ENCODE data around the gene DDR1.

Gene DDR1

DNA sequence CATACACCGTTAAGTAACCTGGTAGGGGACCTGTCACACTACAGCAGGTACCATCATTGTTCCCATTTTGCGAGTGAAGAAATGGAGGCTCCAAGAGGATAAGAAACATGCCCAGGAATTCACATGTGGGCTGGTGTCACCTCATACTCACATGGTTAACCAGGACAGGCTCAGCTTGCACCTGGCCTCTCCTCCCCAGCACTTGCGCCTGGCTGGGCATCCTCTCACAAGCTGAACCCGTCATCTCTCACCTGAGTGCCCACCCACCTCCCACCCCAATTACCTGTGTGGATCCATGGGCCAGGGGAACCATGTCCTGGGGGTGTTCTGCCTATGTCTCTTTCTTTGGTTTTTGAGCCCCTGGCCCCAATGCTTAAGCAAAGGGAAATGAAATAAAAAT lies 46.2 kb downstream of the DDR1 start:
- no peak overlapping the region for H3K4me3 ChIP-seq (ENCODE audit: low read length)
- TF ChIP-seq, protein P1, sequence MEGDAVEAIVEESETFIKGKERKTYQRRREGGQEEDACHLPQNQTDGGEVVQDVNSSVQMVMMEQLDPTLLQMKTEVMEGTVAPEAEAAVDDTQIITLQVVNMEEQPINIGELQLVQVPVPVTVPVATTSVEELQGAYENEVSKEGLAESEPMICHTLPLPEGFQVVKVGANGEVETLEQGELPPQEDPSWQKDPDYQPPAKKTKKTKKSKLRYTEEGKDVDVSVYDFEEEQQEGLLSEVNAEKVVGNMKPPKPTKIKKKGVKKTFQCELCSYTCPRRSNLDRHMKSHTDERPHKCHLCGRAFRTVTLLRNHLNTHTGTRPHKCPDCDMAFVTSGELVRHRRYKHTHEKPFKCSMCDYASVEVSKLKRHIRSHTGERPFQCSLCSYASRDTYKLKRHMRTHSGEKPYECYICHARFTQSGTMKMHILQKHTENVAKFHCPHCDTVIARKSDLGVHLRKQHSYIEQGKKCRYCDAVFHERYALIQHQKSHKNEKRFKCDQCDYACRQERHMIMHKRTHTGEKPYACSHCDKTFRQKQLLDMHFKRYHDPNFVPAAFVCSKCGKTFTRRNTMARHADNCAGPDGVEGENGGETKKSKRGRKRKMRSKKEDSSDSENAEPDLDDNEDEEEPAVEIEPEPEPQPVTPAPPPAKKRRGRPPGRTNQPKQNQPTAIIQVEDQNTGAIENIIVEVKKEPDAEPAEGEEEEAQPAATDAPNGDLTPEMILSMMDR (conservative IDR thresholded peaks at IDR 0.05; ENCODE audit: low read depth, low read length): no peak
- no peak for DNase-seq (ENCODE audit: low read depth)

DNA sequence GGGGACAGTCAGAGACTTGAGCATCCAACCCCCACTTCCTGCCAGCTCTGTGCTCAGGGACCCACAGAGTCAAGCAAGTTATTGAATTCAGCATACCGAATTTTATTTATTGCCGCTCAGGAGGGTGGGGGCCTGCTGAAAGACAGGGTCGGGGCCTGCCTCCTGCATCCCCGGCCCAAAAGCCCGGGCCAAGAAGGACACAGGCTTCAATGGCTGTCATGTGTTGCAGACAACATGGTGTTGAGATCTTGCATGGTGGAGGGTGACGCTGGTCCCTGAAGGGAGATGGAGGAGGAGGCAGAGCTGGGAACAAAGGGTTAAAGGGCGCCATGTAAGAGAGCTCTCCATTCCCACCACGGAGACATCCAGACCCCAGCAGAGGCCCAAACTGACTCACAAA lies 47.0 kb downstream of the DDR1 start:
- no peak for DNase-seq (ENCODE audit: low read depth)
- TF ChIP-seq, protein P1 (conservative IDR thresholded peaks at IDR 0.05; ENCODE audit: low read depth, low read length): no peak
- H3K4me3 ChIP-seq (ENCODE audit: low read length): no peak overlapping the region

DNA sequence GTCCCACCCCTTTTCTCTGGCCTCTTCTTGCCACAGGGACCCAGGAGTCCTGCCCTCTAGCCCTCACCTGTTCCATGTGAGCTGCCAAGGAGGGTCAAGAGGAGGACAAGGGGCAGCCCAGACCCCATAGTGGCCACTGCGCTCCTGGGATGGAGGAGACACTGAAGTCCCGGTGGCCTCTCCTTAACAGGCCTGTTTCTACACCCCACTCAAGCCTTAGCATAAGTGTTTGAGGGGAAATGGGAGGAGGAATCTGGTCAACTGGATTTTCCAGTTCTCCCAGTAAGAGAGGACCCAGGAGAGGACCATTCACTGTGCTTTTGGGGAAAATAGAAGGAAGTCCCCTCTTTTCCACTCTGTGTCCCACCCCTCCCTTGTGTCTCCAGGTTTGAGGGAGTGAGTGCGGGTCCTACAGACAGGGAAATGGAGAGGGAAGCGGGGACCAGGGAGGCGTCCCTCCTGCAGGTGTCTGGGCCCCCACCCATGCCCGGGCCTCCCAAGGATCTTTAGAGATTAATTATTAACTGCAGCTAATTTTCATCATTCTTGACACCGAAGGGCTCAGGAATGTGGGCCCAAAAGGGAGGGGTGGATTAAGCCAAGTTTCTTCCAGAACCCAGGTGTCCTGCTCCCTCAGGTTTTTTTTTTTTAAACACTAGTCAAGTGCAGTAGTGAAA lies 47.8 kb downstream of the DDR1 start, which contains the start of gene SFTA2:
Gene SFTA2, minus strand, starts transcription at position 202 of the 677 bp plus-strand sequence. Its CDS starts 74 bp downstream, at position 128.
- DNase-seq (ENCODE audit: low read depth): no peak
- TF ChIP-seq, protein P1 (conservative IDR thresholded peaks at IDR 0.05; ENCODE audit: low read depth, low read length): no peak

DNA sequence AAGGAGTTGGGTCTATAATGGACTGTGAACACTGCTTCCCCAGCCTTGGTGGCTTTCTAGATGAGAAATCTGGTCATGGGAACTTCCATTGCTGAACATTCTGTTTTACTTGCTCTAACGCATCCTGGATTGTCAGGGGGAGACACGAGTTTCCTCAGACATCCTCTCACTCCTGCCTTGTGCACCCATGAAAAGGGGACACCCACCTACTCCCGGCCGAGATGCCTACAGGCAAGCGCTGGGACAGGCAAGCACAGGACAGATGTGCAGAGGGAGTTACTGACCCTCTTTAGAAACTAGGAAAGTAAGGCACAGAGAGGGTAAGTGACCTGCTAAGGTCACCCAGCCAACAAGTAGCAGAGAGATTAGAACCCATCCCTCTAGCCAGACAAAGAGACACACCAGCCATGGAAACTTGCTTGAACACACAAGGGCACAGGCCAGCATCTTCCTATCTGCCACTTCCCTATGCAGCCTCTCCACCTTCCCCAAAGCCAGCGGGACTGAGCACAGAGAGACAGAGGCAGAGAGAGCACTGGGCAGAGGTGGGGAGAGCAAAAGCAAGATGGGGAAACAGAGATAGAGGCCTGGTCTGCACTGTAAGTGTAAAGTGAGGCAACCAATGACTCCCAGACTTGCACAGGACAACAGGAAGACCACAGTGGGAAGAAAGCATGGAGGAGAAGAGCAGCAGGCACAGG lies 48.5 kb downstream of the DDR1 start:
- H3K4me3 ChIP-seq (ENCODE audit: low read length): no peak overlapping the region
- TF ChIP-seq, protein P1 (conservative IDR thresholded peaks at IDR 0.05; ENCODE audit: low read depth, low read length): no peak
- no peak for DNase-seq (ENCODE audit: low read depth)

More for the DNA sequence above, 47.8 kb downstream of the DDR1 start, which contains the start of gene SFTA2:
- H3K4me3 ChIP-seq (ENCODE audit: low read length): no peak within 1 kb of the TSS

DNA sequence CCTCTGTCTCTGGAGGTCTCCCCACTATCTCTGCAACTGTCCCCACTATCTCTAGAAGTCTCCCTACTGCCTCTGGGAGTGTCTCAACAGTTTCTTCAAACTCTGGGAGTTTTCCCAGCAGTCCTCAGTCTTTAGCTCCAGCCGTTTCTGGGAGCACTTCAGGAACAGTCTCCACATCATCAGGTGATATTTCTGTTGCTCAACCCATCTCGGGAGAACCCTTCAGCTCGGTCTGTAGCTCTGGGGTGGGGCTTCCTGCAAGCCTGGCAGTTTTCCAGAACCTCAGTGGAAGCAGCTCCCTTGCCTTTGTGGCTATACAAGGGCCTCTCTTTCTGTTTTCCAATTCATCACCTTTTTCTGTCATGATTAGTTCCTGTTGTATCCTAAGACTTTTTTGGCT lies 50.7 kb downstream of the DDR1 start:
- no peak for DNase-seq (ENCODE audit: low read depth)
- no peak overlapping the region for H3K4me3 ChIP-seq (ENCODE audit: low read length)
- TF ChIP-seq, protein P1 (conservative IDR thresholded peaks at IDR 0.05; ENCODE audit: low read depth, low read length): no peak

DNA sequence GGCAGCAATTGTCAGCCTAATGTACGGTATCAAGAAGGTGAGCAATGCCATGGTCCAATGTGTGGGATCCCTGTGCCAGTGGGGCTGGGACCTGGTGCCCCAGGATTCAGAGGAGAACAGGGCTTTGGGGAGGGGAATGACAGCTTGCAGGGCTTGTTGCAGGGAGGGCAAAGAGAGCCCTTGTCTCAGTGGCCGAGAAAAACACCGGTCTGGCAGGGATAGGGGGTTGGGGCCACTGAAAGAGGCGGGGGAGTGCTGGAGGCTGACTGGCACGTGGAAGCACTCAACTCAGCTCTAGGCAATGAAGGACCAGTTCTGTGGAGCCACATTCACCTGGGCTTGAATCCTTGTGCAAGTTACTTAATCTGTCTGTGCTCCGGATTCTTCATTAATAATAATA lies 52.9 kb downstream of the DDR1 start:
- no peak for DNase-seq (ENCODE audit: low read depth)
- no peak overlapping the region for H3K4me3 ChIP-seq (ENCODE audit: low read length)
- TF ChIP-seq, protein P1 (conservative IDR thresholded peaks at IDR 0.05; ENCODE audit: low read depth, low read length): no peak

DNA sequence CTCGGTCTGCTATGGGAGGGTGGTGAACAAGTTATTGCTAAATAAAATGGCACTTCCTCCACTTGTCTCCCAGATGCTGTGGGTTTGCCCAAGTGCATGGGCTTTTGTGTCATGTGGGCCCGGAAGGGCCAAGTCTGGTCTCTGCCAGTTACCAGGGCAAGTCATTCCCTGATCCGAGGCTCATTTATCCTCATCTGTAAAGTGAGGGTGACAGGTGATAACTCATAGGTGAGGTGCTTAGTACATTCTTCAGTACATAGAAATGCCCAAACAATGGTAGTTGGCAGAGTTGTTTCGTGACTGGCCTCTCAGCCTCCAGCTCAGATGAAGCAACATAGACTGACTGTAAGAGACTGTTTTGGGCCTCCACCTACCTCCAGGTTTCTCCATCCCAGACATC lies 54.4 kb downstream of the DDR1 start:
- no peak for DNase-seq (ENCODE audit: low read depth)
- H3K4me3 ChIP-seq (ENCODE audit: low read length): no peak overlapping the region
- TF ChIP-seq, protein P1 (conservative IDR thresholded peaks at IDR 0.05; ENCODE audit: low read depth, low read length): no peak

All from retinal pigment epithelial cell (primary cell).